Measurements from ENCODE around the gene PDZD2.
"Not testable (repeated sequence)": the region's sequence is repeated elsewhere in the genome, so short reads cannot be mapped to it uniquely, and the experiment has no call there.

The PDZD2 gene

GRCh38 chr5:31638748-31639418, at the start of gene PDZD2:
Gene PDZD2 (plus strand): TSS chr5:31639131.
- DNase-seq: peak; percentile 81

- DNase-seq: no peak
Measured at GRCh38 chr5:31593665-31594064, 45.3 kb upstream of the PDZD2 start.

GRCh38 chr5:31596354-31596753, 42.6 kb upstream of the PDZD2 start:
- DNase-seq: no peak

GRCh38 chr5:31598640-31599611, 40.0 kb upstream of the PDZD2 start:
- no peak for DNase-seq

- DNase-seq: not testable (repeated sequence)
Measured at GRCh38 chr5:31602305-31602704, 36.6 kb upstream of the PDZD2 start.

GRCh38 chr5:31604240-31604639, 34.7 kb upstream of the PDZD2 start:
- no peak for DNase-seq

GRCh38 chr5:31604644-31605043, 34.3 kb upstream of the PDZD2 start:
- DNase-seq: no peak

- DNase-seq: no peak
Measured at GRCh38 chr5:31605920-31606319, 33.0 kb upstream of the PDZD2 start.

GRCh38 chr5:31607546-31607945, 31.4 kb upstream of the PDZD2 start:
- DNase-seq: no peak

GRCh38 chr5:31611002-31611401, 27.9 kb upstream of the PDZD2 start:
- DNase-seq: no peak

GRCh38 chr5:31613651-31614050, 25.3 kb upstream of the PDZD2 start:
- no peak for DNase-seq

- no peak for DNase-seq
Measured at GRCh38 chr5:31614151-31615020, 24.5 kb upstream of the PDZD2 start.

- DNase-seq: no peak
Measured at GRCh38 chr5:31617867-31618266, 21.1 kb upstream of the PDZD2 start.

GRCh38 chr5:31620026-31620425, 18.9 kb upstream of the PDZD2 start:
- no peak for DNase-seq

- no peak for DNase-seq
Measured at GRCh38 chr5:31623249-31623648, 15.7 kb upstream of the PDZD2 start.

- no peak for DNase-seq
Measured at GRCh38 chr5:31625394-31625793, 13.5 kb upstream of the PDZD2 start.

- no peak for DNase-seq
Measured at GRCh38 chr5:31626156-31626555, 12.8 kb upstream of the PDZD2 start.

- no peak for DNase-seq
Measured at GRCh38 chr5:31626604-31627234, 12.2 kb upstream of the PDZD2 start.

- no peak for DNase-seq
Measured at GRCh38 chr5:31630931-31631330, 8.0 kb upstream of the PDZD2 start.

- DNase-seq: no peak
Measured at GRCh38 chr5:31632460-31632859, 6.5 kb upstream of the PDZD2 start.

GRCh38 chr5:31635446-31635845, 3.5 kb upstream of the PDZD2 start:
- DNase-seq: no peak

GRCh38 chr5:31637851-31638250, 1.1 kb upstream of the PDZD2 start:
- no peak for DNase-seq

- no peak for DNase-seq
Measured at GRCh38 chr5:31638345-31638744, 586 bp upstream of the PDZD2 start.

Measured in activated T-cell treated with anti-CD3 and anti-CD28 coated beads, Interleukin-2, amount 50 U/mL, for 1 hour (primary cell).